Measurements from ENCODE around the gene NFKB1.

The NFKB1 gene

DNA sequence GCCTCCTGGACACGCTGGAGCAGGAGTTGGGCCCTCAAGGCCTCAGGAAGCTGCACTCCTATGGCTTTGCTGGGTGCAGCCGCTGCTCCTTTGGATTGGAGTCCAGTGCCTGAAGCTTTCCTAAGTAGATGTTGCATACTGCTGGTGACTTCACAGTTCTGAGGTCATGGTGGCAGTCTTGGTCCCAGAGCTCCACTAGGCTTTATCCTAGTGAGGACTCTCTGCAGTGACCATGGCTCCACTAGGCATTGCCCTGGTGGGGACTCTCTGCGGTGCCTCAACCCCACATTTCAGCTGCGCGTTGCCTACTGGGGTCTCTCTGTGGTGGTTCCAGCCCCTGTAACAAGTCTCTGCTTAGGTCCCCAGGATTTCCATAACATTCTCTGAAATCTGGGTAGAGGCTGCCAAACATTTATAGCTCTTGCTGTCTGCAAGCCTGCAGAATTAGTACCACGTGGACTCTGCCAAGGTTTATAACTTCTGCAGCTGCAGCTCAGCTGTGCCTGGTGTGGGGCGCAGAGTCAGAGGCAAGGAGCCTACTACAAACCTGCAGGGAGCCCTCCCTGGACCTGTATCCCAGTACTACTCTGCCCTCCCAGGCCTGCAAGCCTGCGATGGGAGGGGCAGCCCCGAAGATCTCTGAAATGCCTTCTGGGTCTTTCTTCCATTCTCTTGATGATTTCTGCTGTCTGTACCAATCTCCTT is 46.0 kb upstream of the NFKB1 start:
- H2AK5ac ChIP-seq (ENCODE audit: low read length): no peak overlapping the region
- no peak overlapping the region for H3K9ac ChIP-seq (ENCODE audit: low read length)
- no peak overlapping the region for H2BK12ac ChIP-seq (ENCODE audit: low read length)

DNA sequence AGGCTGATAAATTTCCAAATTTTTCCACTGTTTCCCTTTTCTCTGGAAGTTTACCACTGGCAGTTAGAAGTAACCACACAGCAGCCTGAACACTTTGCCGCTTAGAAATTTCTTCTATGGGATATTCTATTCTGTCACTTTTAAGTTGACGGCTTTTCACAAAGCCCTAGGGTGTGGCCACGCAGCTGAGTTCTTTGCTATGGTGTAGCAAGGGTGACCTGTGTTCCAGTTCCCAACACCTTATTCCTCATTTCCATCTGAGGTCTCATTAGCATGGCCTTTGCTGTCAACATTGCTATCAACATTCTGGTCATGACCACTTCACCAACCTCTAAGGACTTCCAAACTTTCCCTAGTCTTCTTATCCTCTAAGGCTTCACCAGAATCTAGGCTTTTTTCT is 45.4 kb upstream of the NFKB1 start:
- no peak overlapping the region for H3K4ac ChIP-seq (ENCODE audit: low read depth, low read length)
- no peak overlapping the region for H2BK5ac ChIP-seq (ENCODE audit: low read depth, low read length, poor library complexity)
- H3K27me3 ChIP-seq (ENCODE audit: insufficient read depth, low read length): no peaks in the 10 kb centered on the region
- no peak overlapping the region for H3K18ac ChIP-seq (ENCODE audit: low read length)
- no peak overlapping the region for H2BK12ac ChIP-seq (ENCODE audit: low read length)
- no peak overlapping the region for H3K14ac ChIP-seq (ENCODE audit: low read length)
- no peak overlapping the region for H3K4me3 ChIP-seq (ENCODE audit: low read depth, low read length)
- no peaks in the 10 kb centered on the region for H3K9me3 ChIP-seq (ENCODE audit: insufficient read depth, low read depth, low read length)
- DNase-seq: no peak
- H3K9ac ChIP-seq (ENCODE audit: low read length): no peak overlapping the region
- H4K8ac ChIP-seq (ENCODE audit: low read depth, low read length): no peak overlapping the region
- H2AFZ ChIP-seq (ENCODE audit: insufficient read depth, low read length, poor library complexity): no peak overlapping the region
- H3K4me1 ChIP-seq (ENCODE audit: control insufficient read depth in 1 of 2, insufficient read depth in 2 of 2, low read length in 2 of 2): no peaks in the 10 kb centered on the region
- H3K27ac ChIP-seq (ENCODE audit: low read depth, low read length): no peak overlapping the region
- no peak overlapping the region for H2AK5ac ChIP-seq (ENCODE audit: low read length)
- H4K91ac ChIP-seq (ENCODE audit: low read depth, low read length): no peak overlapping the region
- H4K12ac ChIP-seq (ENCODE audit: low read depth, low read length): no peak overlapping the region
- H3K23ac ChIP-seq (ENCODE audit: low read length): no peak overlapping the region
- H3K79me2 ChIP-seq (ENCODE audit: control insufficient read depth, insufficient read depth, low read length, poor library complexity): no peaks in the 10 kb centered on the region
- no peaks in the 10 kb centered on the region for H3K36me3 ChIP-seq (ENCODE audit: control insufficient read depth in 1 of 2, insufficient read depth in 2 of 2, low read length in 2 of 2)
- H2BK120ac ChIP-seq (ENCODE audit: insufficient read depth, low read length, poor library complexity): no peak overlapping the region
- no peak overlapping the region for H3K4me2 ChIP-seq (ENCODE audit: low read length)
- no peaks in the 10 kb centered on the region for H3K79me1 ChIP-seq (ENCODE audit: low read length)
- no CpG with 5 or more reads among the region's 3 CpGs for WGBS (ENCODE audit: extremely low coverage, insufficient coverage, insufficient read length)

More for the DNA sequence above, 46.0 kb upstream of the NFKB1 start:
- Histone ChIP-seq H3K23ac (ENCODE audit: low read length) (no peak overlapping the region), H3K4me3 (ENCODE audit: low read depth, low read length) (no peak overlapping the region), H2BK120ac (ENCODE audit: insufficient read depth, low read length, poor library complexity) (no peak overlapping the region), H3K27ac (ENCODE audit: low read depth, low read length) (no peak overlapping the region), H4K8ac (ENCODE audit: low read depth, low read length) (no peak overlapping the region), H3K79me1 (ENCODE audit: low read length) (no peaks in the 10 kb centered on the region), H3K9me3 (ENCODE audit: insufficient read depth, low read depth, low read length) (no peaks in the 10 kb centered on the region), H2AFZ (ENCODE audit: insufficient read depth, low read length, poor library complexity) (no peak overlapping the region), H3K79me2 (ENCODE audit: control insufficient read depth, insufficient read depth, low read length, poor library complexity) (no peaks in the 10 kb centered on the region), H4K91ac (ENCODE audit: low read depth, low read length) (no peak overlapping the region), H3K4ac (ENCODE audit: low read depth, low read length) (no peak overlapping the region), H3K18ac (ENCODE audit: low read length) (no peak overlapping the region), H3K4me2 (ENCODE audit: low read length) (no peak overlapping the region), H4K12ac (ENCODE audit: low read depth, low read length) (no peak overlapping the region), H3K14ac (ENCODE audit: low read length) (no peak overlapping the region), H3K27me3 (ENCODE audit: insufficient read depth, low read length) (no peaks in the 10 kb centered on the region), H3K36me3 (ENCODE audit: control insufficient read depth in 1 of 2, insufficient read depth in 2 of 2, low read length in 2 of 2) (no peaks in the 10 kb centered on the region), H2BK5ac (ENCODE audit: low read depth, low read length, poor library complexity) (no peak overlapping the region), H3K4me1 (ENCODE audit: control insufficient read depth in 1 of 2, insufficient read depth in 2 of 2, low read length in 2 of 2) (no peaks in the 10 kb centered on the region)
- DNase-seq: no peak
- no CpG with 5 or more reads among the region's 9 CpGs for WGBS (ENCODE audit: extremely low coverage, insufficient coverage, insufficient read length)

DNA sequence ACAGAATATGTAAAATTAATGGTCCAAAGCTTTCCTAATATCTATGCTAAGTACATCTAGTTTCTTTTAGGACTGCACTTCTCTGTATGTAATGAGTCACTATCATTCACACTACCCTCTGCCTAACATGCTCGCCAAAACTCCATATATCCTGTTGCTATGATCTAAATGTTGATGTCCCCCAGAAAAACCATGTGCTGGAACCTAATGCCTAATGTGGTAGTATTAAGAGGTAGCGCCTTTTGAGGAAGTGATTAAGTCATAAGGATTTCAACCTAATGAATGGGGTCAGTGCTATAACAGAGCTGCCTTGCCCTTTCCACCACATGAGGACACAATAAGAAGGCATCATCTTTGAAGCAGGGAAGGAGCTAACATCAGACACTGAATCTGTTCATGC is 34.9 kb upstream of the NFKB1 start:
- Histone ChIP-seq H3K14ac (ENCODE audit: low read length) (no peak overlapping the region), H3K4me3 (ENCODE audit: low read depth, low read length) (no peak overlapping the region), H2AFZ (ENCODE audit: insufficient read depth, low read length, poor library complexity) (no peak overlapping the region), H3K36me3 (ENCODE audit: control insufficient read depth in 1 of 2, insufficient read depth in 2 of 2, low read length in 2 of 2) (no peaks in the 10 kb centered on the region), H3K27me3 (ENCODE audit: insufficient read depth, low read length) (no peaks in the 10 kb centered on the region), H3K9me3 (ENCODE audit: insufficient read depth, low read depth, low read length) (no peaks in the 10 kb centered on the region), H3K18ac (ENCODE audit: low read length) (no peak overlapping the region), H3K4me2 (ENCODE audit: low read length) (no peak overlapping the region), H3K4me1 (ENCODE audit: control insufficient read depth in 1 of 2, insufficient read depth in 2 of 2, low read length in 2 of 2) (no peaks in the 10 kb centered on the region), H3K79me1 (ENCODE audit: low read length) (no peaks in the 10 kb centered on the region), H3K23ac (ENCODE audit: low read length) (no peak overlapping the region), H4K8ac (ENCODE audit: low read depth, low read length) (no peak overlapping the region), H3K79me2 (ENCODE audit: control insufficient read depth, insufficient read depth, low read length, poor library complexity) (no peaks in the 10 kb centered on the region), H2BK5ac (ENCODE audit: low read depth, low read length, poor library complexity) (no peak overlapping the region), H2BK12ac (ENCODE audit: low read length) (no peak overlapping the region), H2AK5ac (ENCODE audit: low read length) (no peak overlapping the region), H3K4ac (ENCODE audit: low read depth, low read length) (no peak overlapping the region), H3K27ac (ENCODE audit: low read depth, low read length) (no peak overlapping the region), H2BK120ac (ENCODE audit: insufficient read depth, low read length, poor library complexity) (no peak overlapping the region), H4K12ac (ENCODE audit: low read depth, low read length) (no peak overlapping the region), H4K91ac (ENCODE audit: low read depth, low read length) (no peak overlapping the region), H3K9ac (ENCODE audit: low read length) (no peak overlapping the region)
- no CpG with 5 or more reads among the region's 2 CpGs for WGBS (ENCODE audit: extremely low coverage, insufficient coverage, insufficient read length)
- DNase-seq: no peak

DNA sequence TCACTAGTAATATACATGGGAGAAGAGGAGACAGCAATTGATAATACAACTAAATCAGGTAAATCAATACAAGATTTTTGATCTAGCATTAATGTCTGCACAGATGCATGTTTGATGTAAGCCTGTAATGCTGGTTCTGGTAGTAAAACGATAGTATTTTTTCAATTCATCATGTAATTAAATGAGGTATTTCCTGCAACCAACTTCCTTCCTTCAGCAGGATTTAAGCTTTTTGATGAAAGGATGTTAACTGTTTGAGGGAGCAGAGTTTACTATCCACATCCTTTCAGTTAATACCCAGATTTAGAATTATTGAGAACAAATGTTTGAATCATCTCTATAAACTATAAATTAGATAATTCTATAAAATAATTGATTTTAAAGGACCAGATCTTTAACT is 31.4 kb upstream of the NFKB1 start:
- H3K79me2 ChIP-seq (ENCODE audit: control insufficient read depth, insufficient read depth, low read length, poor library complexity): no peaks in the 10 kb centered on the region
- H4K12ac ChIP-seq (ENCODE audit: low read depth, low read length): no peak overlapping the region
- no peak overlapping the region for H3K23ac ChIP-seq (ENCODE audit: low read length)
- H3K4me2 ChIP-seq (ENCODE audit: low read length): no peak overlapping the region
- no peak overlapping the region for H2BK120ac ChIP-seq (ENCODE audit: insufficient read depth, low read length, poor library complexity)
- no CpG with 5 or more reads among the region's 1 CpG for WGBS (ENCODE audit: extremely low coverage, insufficient coverage, insufficient read length)
- H3K4me1 ChIP-seq (ENCODE audit: control insufficient read depth in 1 of 2, insufficient read depth in 2 of 2, low read length in 2 of 2): no peaks in the 10 kb centered on the region
- H2AFZ ChIP-seq (ENCODE audit: insufficient read depth, low read length, poor library complexity): no peak overlapping the region
- no peaks in the 10 kb centered on the region for H3K9me3 ChIP-seq (ENCODE audit: insufficient read depth, low read depth, low read length)
- H3K18ac ChIP-seq (ENCODE audit: low read length): no peak overlapping the region
- H4K8ac ChIP-seq (ENCODE audit: low read depth, low read length): no peak overlapping the region
- H3K27me3 ChIP-seq (ENCODE audit: insufficient read depth, low read length): no peaks in the 10 kb centered on the region
- no peaks in the 10 kb centered on the region for H3K79me1 ChIP-seq (ENCODE audit: low read length)
- no peak overlapping the region for H3K9ac ChIP-seq (ENCODE audit: low read length)
- H3K27ac ChIP-seq (ENCODE audit: low read depth, low read length): no peak overlapping the region
- H4K91ac ChIP-seq (ENCODE audit: low read depth, low read length): no peak overlapping the region
- H2BK12ac ChIP-seq (ENCODE audit: low read length): no peak overlapping the region
- H3K4me3 ChIP-seq (ENCODE audit: low read depth, low read length): no peak overlapping the region
- no peak overlapping the region for H2BK5ac ChIP-seq (ENCODE audit: low read depth, low read length, poor library complexity)
- no peaks in the 10 kb centered on the region for H3K36me3 ChIP-seq (ENCODE audit: control insufficient read depth in 1 of 2, insufficient read depth in 2 of 2, low read length in 2 of 2)
- H3K4ac ChIP-seq (ENCODE audit: low read depth, low read length): no peak overlapping the region
- no peak for DNase-seq
- no peak overlapping the region for H2AK5ac ChIP-seq (ENCODE audit: low read length)
- H3K14ac ChIP-seq (ENCODE audit: low read length): no peak overlapping the region
